Stimulated activated memory B cell treated with anti-CD40 and anti-IgM and Interleukin-4, amounts not matched to agents 10 μg/mL and 1 μg/mL and 100 μg/mL, for 72 hours (primary cell): Measurements from ENCODE around the gene ANKRD13D.
A peak's percentile ranks its signal among the peaks of the same experiment; 100 is the strongest.

ENCODE experiments used
- ATAC-seq: fragments of 150-1000 bp; cut with Tn5 transposase; 2 replicates; pipeline ENCODE4 v1.10.0; 2021
- H3K27ac Mint-ChIP-seq: one replicate; pipeline ENCODE4 v1.8.0; 2022; ENCODE audit warnings: mild to moderate bottlenecking, mixed read lengths
- H3K27me3 Mint-ChIP-seq: one replicate; pipeline ENCODE4 v1.8.0; 2022; ENCODE audit warnings: mixed read lengths
- H3K36me3 Mint-ChIP-seq: one replicate; pipeline ENCODE4 v1.8.0; 2022; ENCODE audit warnings: mixed read lengths
- H3K4me1 Mint-ChIP-seq: one replicate; pipeline ENCODE4 v1.8.0; 2022; ENCODE audit warnings: mixed read lengths
- H3K4me3 Mint-ChIP-seq: one replicate; pipeline ENCODE4 v1.8.0; 2022; ENCODE audit warnings: mild to moderate bottlenecking, moderate library complexity, mixed read lengths
- H3K9me3 Mint-ChIP-seq: one replicate; pipeline ENCODE4 v1.8.0; 2022; ENCODE audit warnings: mixed read lengths

Gene ANKRD13D

DNA sequence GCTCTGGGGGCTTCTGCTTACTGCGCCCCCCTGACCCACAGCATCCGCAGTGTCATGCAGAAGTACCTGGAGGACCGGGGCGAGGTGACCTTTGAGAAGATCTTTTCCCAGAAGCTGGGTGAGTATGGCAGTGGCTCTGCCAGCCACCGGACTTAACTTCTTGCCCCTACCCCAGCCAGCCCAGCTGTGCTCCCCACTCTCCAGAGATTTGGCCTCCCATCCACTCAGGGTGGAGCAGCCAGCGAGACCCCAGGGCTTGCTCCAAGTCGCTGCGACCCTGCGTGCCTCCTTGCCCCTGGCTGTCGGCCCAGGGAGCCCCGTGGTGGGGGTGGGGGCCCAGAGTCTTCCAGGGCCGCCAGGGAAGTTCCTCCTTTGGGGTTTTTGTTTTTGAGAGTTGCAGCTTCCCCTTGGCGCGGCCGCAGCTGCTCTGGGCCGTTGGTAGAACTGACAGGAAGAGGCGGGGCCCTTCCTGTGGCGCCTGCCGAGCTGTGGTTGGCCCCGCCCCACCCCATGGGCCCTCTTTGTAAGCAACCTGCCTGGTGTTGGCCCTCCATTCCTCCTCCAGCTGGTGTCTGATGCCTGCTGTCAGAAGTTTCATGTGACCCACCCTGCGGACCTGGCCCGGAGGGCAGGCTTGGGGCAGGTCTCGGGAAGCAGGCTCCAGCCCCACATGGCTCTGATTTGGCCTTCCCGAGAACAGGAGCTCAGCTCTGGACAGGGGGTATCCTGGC is 11.7 kb upstream of the ANKRD13D start:
- H3K4me3 Mint-ChIP-seq = peak overlapping the region; percentile 68
- no peaks in the 10 kb centered on the region for H3K9me3 Mint-ChIP-seq
- ATAC-seq = peak; percentile 96
- peaks cover 63% of the 10 kb centered on the region for H3K36me3 Mint-ChIP-seq
- H3K27me3 Mint-ChIP-seq = no peaks in the 10 kb centered on the region
- H3K27ac Mint-ChIP-seq = peak overlapping the region; percentile 96
- H3K4me1 Mint-ChIP-seq = peaks cover 85% of the 10 kb centered on the region

DNA sequence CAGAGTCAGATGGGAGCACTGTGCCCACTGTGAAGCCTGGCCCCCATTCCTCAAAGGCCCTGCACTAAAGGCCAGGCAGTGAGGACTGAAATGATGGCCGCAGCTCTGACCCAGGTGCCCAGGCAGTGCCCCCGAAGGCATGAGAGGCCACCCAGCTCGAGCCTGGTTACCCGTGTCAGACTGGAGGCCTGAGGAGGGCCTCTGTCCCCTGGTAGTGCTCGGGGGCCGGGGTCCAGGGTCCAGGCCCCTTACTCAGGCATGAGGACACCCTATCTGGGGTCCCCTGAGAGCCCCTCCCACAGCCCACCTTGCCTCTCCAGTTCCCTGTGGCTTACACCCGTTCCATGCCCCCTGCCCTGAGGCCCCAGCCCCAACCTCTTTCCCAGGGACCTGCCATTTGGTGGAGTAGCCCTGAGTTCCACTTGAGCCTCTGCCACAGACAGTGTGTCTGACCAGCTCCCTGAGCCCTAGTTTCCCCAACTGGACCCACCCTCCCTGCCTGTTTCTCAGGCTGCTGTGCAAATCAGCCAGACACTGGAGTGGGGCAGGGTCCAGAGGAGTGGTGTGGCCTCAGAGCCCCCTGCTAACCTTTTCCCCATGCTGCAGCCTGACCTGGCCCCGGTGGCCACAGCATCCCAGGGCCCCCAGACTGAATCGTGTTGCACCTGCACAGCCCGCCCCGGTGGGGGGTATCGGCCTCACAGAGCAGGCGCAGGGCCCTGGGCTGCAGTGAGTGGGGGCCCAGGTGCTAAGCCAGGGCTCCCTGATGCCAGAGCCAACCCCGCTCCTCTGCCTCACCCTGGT is 10.8 kb upstream of the ANKRD13D start:
- Mint-ChIP-seq H3K27ac (peak overlapping the region; percentile 96), H3K36me3 (peaks cover 70% of the 10 kb centered on the region), H3K4me3 (peak overlapping the region; percentile 68), H3K27me3 (no peaks in the 10 kb centered on the region), H3K9me3 (no peaks in the 10 kb centered on the region), H3K4me1 (peaks cover 75% of the 10 kb centered on the region)
- ATAC-seq = no peak

DNA sequence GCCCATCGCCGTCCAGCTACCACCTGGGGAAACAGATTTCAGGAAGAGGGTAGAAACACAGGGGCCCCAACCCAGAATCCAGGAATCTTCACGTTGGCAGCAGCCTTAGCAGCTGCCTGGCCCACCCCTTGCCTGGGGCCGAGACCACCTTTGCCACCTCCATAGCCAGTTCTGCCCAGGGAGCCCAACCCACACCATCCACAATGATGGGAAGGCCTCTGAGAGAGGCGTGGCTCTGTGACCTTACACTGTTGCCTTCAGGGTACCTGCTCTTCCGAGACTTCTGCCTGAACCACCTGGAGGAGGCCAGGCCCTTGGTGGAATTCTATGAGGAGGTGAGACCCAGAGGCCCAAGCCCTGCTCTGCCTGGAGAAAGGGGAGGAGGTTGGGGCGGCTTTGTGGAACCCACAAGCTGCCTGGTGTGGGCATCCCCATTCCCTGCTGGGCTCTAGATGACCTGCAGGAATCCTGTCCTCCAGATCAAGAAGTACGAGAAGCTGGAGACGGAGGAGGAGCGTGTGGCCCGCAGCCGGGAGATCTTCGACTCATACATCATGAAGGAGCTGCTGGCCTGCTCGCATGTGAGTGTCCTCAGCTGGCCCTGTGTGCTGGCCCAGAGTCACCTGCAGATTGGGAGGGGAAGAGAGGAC is 10.0 kb upstream of the ANKRD13D start:
- Mint-ChIP-seq H3K4me1 (peaks cover 68% of the 10 kb centered on the region), H3K36me3 (peaks cover 76% of the 10 kb centered on the region), H3K27ac (peak overlapping the region; percentile 96), H3K27me3 (no peaks in the 10 kb centered on the region), H3K4me3 (peak overlapping the region; percentile 23), H3K9me3 (no peaks in the 10 kb centered on the region)
- ATAC-seq = no peak

DNA sequence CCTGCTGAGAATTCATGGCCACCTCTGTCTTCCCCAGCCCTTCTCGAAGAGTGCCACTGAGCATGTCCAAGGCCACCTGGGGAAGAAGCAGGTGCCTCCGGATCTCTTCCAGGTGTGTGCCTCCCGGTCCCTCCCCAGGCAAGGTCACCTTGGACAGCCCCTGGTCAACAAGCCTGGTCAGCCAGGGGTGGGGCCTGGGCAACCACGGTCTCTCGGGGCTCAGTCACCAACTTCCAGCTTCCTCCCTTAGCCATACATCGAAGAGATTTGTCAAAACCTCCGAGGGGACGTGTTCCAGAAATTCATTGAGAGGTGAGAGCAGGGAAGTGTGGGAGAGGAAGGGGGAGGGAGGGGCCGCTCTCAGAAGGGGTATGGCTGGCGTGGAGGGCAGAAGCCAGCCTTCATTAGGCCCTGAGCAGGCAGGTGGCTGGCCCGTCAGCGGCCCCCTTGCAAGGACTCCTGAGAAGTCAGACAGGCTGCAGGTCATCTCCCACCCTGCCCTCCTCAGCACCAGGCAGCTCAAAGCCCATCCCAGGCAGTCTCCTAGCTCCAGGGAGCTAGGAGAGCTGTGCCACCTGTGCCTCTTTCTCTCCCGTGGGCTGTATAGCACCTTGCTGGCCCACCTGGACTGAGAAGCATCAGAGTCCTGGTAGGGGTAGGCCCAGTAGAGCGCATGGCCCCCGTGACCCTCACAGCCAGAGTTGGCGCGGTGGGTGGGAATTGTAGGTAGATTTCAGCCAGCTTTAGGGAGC is 9.3 kb upstream of the ANKRD13D start:
- no peaks in the 10 kb centered on the region for H3K27me3 Mint-ChIP-seq
- H3K4me1 Mint-ChIP-seq = peaks cover 61% of the 10 kb centered on the region
- no peak for ATAC-seq
- no peaks in the 10 kb centered on the region for H3K9me3 Mint-ChIP-seq
- no peak overlapping the region for H3K4me3 Mint-ChIP-seq
- peaks cover 74% of the 10 kb centered on the region for H3K36me3 Mint-ChIP-seq
- H3K27ac Mint-ChIP-seq = peak overlapping the region; percentile 96

DNA sequence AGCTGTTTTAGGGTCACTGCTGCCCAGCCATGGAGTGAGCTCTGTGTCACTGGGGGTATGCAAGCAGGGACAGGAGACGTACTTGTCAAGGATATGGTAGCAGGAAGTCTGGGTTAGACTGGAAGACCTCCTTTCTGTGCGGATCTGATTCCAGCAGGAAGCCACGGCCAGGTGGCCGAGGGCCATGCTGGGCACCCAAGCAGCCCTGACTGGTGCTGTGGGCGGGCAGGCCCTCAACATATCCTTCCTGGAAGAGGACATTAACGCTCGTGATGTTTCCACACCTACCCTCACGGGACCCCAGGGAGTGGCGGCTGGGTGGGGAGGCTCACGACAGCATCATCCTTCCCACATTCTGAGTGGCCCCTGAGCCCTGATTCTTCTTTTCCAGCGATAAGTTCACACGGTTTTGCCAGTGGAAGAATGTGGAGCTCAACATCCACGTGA is 8.7 kb upstream of the ANKRD13D start:
- ATAC-seq = no peak
- Mint-ChIP-seq H3K9me3 (no peaks in the 10 kb centered on the region), H3K27ac (peak overlapping the region; percentile 96), H3K27me3 (no peaks in the 10 kb centered on the region), H3K4me3 (no peak overlapping the region), H3K36me3 (peaks cover 71% of the 10 kb centered on the region), H3K4me1 (peaks cover 55% of the 10 kb centered on the region)

DNA sequence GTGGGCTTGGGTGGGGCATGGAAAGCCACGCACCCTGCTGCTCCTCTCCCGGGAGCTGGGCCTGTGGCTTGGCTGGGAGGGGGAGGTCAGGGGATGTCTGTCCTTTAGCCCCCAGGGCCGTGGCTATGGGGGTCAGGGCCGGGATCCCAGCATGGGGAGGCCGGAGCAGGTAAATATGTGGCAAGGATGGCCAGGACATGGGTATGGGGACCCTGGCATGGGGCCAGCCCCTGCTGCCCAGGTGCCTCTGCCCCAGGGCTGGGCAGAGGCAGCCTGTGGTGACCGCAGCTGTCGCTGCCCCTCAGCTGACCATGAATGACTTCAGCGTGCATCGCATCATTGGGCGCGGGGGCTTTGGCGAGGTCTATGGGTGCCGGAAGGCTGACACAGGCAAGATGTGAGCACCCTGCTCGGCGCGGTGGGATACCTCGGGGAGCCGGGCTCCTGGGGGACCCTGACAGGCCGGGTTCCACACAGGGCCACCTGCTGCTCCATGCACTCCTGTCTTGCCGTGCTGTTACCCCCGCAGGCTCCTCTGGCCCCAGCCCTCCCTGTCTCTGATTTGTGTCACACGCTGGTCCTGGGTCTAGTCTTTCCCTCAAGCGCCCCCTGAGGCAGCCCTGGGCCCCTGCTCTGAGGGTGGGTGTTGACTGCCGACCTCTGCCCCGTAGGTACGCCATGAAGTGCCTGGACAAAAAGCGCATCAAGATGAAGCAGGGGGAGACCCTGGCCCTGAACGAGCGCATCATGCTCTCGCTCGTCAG is 8.1 kb upstream of the ANKRD13D start:
- Mint-ChIP-seq H3K4me3 (no peak overlapping the region), H3K27me3 (no peaks in the 10 kb centered on the region), H3K9me3 (no peaks in the 10 kb centered on the region), H3K4me1 (peaks cover 54% of the 10 kb centered on the region), H3K27ac (peak overlapping the region; percentile 96), H3K36me3 (peaks cover 70% of the 10 kb centered on the region)
- no peak for ATAC-seq

DNA sequence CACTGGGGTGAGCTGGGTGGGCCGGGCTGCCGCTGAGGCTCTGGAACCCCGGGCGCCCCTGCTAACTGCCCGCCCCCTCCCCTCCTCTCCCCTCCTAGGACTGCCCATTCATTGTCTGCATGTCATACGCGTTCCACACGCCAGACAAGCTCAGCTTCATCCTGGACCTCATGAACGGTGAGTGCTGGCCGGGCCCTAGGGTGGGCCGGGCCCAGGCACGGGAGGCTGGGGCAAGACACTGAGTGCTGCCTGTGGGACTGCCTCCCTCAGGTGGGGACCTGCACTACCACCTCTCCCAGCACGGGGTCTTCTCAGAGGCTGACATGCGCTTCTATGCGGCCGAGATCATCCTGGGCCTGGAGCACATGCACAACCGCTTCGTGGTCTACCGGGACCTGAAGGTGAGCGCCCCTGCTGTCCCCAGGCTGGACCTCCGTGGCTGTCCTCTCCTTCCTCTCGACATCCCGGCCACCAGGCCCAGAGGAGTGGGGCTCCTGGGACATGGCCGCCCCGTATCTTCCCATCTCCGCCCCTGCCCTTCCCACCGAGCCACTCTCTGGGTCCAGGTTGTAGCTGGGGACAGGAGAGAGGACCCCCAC is 7.5 kb upstream of the ANKRD13D start:
- H3K4me3 Mint-ChIP-seq = no peak overlapping the region

DNA sequence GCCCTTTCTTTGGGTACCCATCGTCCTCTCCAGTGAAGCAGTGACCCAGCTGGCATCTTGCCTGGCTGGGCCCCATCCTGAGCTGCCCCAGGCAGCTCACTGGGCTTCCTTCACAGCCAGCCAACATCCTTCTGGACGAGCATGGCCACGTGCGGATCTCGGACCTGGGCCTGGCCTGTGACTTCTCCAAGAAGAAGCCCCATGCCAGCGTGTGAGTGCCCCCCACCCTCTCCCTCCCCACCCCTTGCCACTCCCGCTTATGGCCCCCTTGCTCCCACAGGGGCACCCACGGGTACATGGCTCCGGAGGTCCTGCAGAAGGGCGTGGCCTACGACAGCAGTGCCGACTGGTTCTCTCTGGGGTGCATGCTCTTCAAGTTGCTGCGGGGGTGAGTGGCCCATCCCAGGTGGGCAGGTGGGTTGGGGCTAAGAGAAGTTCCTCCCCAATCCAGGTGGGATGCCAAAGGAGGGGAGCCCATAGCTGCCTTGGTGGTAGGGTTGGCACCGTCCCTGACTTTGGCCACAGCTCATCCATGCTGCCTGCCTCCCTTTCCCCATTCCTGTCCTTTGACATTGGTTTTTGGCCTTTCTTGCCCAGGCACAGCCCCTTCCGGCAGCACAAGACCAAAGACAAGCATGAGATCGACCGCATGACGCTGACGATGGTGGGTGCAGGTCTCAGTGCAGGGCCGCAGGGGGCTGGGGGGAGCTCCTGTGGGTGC is 6.8 kb upstream of the ANKRD13D start:
- H3K9me3 Mint-ChIP-seq = no peaks in the 10 kb centered on the region
- H3K36me3 Mint-ChIP-seq = peaks cover 65% of the 10 kb centered on the region
- no peak overlapping the region for H3K4me3 Mint-ChIP-seq
- H3K27me3 Mint-ChIP-seq = no peaks in the 10 kb centered on the region
- H3K4me1 Mint-ChIP-seq = peaks cover 54% of the 10 kb centered on the region
- no peak for ATAC-seq
- H3K27ac Mint-ChIP-seq = peak overlapping the region; percentile 60

More for the DNA sequence above, 7.5 kb upstream of the ANKRD13D start:
- Mint-ChIP-seq H3K27ac (peak overlapping the region; percentile 60), H3K36me3 (peaks cover 63% of the 10 kb centered on the region), H3K9me3 (no peaks in the 10 kb centered on the region), H3K4me1 (peaks cover 54% of the 10 kb centered on the region), H3K27me3 (no peaks in the 10 kb centered on the region)
- no peak for ATAC-seq

DNA sequence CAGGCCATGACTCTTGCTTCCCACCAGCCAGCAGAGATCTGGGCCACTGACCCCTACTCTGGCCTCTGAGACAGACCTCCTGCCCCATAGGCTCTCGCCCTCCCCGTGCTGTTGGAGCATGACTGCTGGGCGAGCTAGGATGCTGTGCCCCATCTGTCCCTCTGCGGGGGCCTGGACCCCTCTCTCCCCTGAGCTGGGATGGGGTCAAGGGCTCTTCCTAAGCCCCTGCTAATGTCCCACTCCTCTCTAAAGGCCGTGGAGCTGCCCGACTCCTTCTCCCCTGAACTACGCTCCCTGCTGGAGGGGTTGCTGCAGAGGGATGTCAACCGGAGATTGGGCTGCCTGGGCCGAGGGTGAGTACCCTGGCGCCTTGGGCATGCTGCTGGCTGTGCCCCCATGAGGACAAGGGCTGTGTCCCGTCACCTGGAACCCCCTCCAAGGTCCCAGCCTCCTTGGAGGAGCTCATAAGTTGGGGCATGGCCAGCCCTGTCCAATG is 6.2 kb upstream of the ANKRD13D start:
- ATAC-seq = no peak
- H3K27me3 Mint-ChIP-seq = no peaks in the 10 kb centered on the region
- H3K4me3 Mint-ChIP-seq = no peak overlapping the region
- H3K4me1 Mint-ChIP-seq = peaks cover 54% of the 10 kb centered on the region
- H3K9me3 Mint-ChIP-seq = no peaks in the 10 kb centered on the region
- peak overlapping the region; percentile 60 for H3K27ac Mint-ChIP-seq
- H3K36me3 Mint-ChIP-seq = peaks cover 65% of the 10 kb centered on the region

DNA sequence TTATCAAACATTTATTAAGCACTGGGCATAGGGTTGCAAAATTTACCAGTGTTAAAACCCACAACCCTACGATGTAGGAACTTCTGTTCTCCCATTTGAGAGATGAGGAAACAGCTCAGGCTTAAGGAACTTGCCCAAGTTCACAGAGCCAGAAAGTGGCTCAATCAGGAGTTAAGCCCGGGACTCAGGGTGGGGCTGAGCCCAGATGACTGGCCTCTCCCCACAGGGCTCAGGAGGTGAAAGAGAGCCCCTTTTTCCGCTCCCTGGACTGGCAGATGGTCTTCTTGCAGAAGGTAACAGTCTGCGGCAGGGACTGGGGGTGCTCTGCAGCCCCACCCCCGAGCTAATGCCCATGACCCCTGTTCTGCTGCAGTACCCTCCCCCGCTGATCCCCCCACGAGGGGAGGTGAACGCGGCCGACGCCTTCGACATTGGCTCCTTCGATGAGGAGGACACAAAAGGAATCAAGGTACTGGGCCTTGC is 5.6 kb upstream of the ANKRD13D start:
- ATAC-seq = no peak
- Mint-ChIP-seq H3K27ac (no peak overlapping the region), H3K4me1 (peaks cover 51% of the 10 kb centered on the region)

DNA sequence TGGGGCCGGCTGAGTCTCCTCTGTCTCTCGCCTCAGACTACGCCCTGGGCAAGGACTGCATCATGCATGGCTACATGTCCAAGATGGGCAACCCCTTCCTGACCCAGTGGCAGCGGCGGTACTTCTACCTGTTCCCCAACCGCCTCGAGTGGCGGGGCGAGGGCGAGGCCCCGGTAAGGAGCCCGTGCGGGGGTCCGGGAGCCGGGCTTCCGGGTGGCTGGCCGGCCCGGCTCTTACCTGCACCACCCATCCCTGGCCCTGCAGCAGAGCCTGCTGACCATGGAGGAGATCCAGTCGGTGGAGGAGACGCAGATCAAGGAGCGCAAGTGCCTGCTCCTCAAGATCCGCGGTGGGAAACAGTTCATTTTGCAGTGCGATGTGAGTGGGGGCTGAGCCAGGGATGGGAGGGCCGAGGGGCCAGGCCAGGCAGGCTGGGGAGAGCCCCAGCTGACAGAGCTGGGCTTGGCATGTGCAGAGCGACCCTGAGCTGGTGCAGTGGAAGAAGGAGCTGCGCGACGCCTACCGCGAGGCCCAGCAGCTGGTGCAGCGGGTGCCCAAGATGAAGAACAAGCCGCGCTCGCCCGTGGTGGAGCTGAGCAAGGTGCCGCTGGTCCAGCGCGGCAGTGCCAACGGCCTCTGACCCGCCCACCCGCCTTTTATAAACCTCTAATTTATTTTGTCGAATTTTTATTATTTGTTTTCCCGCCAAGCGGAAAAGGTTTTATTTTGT is 4.1 kb upstream of the ANKRD13D start:
- peaks cover 41% of the 10 kb centered on the region for H3K4me1 Mint-ChIP-seq
- ATAC-seq = no peak
- H3K27me3 Mint-ChIP-seq = no peaks in the 10 kb centered on the region
- H3K9me3 Mint-ChIP-seq = no peaks in the 10 kb centered on the region
- peak overlapping the region; percentile 30 for H3K4me3 Mint-ChIP-seq
- H3K27ac Mint-ChIP-seq = no peak overlapping the region
- H3K36me3 Mint-ChIP-seq = peaks cover 56% of the 10 kb centered on the region

More for the DNA sequence above, 5.6 kb upstream of the ANKRD13D start:
- H3K9me3 Mint-ChIP-seq = no peaks in the 10 kb centered on the region
- H3K4me3 Mint-ChIP-seq = no peak overlapping the region
- no peaks in the 10 kb centered on the region for H3K27me3 Mint-ChIP-seq
- H3K36me3 Mint-ChIP-seq = peaks cover 65% of the 10 kb centered on the region

DNA sequence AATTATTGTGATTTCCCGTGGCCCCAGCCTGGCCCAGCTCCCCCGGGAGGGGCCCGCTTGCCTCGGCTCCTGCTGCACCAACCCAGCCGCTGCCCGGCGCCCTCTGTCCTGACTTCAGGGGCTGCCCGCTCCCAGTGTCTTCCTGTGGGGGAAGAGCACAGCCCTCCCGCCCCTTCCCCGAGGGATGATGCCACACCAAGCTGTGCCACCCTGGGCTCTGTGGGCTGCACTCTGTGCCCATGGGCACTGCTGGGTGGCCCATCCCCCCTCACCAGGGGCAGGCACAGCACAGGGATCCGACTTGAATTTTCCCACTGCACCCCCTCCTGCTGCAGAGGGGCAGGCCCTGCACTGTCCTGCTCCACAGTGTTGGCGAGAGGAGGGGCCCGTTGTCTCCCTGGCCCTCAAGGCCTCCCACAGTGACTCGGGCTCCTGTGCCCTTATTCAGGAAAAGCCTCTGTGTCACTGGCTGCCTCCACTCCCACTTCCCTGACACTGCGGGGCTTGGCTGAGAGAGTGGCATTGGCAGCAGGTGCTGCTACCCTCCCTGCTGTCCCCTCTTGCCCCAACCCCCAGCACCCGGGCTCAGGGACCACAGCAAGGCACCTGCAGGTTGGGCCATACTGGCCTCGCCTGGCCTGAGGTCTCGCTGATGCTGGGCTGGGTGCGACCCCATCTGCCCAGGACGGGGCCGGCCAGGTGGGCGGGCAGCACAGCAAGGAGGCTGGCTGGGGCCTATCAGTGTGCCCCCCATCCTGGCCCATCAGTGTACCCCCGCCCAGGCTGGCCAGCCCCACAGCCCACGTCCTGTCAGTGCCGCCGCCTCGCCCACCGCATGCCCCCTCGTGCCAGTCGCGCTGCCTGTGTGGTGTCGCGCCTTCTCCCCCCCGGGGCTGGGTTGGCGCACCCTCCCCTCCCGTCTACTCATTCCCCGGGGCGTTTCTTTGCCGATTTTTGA is 3.3 kb upstream of the ANKRD13D start:
- peaks cover 52% of the 10 kb centered on the region for H3K36me3 Mint-ChIP-seq

More for the DNA sequence above, 3.3 kb upstream of the ANKRD13D start:
- peak overlapping the region; percentile 91 for H3K27ac Mint-ChIP-seq
- H3K27me3 Mint-ChIP-seq = no peaks in the 10 kb centered on the region
- ATAC-seq = no peak
- no peaks in the 10 kb centered on the region for H3K9me3 Mint-ChIP-seq
- H3K4me1 Mint-ChIP-seq = peaks cover 45% of the 10 kb centered on the region
- no peak overlapping the region for H3K4me3 Mint-ChIP-seq
